PC-3 (cell line): ENCODE data around the gene CACNA1E. TPM values are rescaled to one million over a fixed set of nuclear protein-coding genes. Genes with fewer than 3 reads are reported as not detected.

Experiments used
- ATAC-seq: fragments of 200-7000 bp; cut with Tn5 transposase; 2 replicates; pipeline ENCODE4 v1.9.1; 2020; ENCODE audit warnings: mild to moderate bottlenecking, moderate library complexity
- BruUV-seq: library from RNA; stranded (reverse); fragments of 400-500 nt; replicated peaks from 2 replicates; lab custom pipeline; 2021; lab: Mats Ljungman, UMichigan
- CTCF ChIA-PET: fragments of 300-600 bp; sonication (Branson Sonifier 250); formaldehyde crosslinking; loops from one replicate; lab custom pipeline; 2022; ENCODE audit warnings: antibody characterized with exemption; lab: Charles Lee
- POLR2A ChIA-PET: fragments of 300-600 bp; sonication (Branson Sonifier 250); formaldehyde crosslinking; loops from one replicate; lab custom pipeline; 2022; ENCODE audit warnings: antibody characterized with exemption; ENCODE audit not compliant: unreplicated experiment; lab: Charles Lee
- DNase-seq: peaks from one replicate; pipeline ENCODE4 v3.0.0-alpha.2; 2015
- H2AFZ ChIP-seq: fragments of 300-600 bp; sonication (generic); 2 replicates; pipeline ENCODE4 v1.6.0; 2016; ENCODE audit warnings: antibody characterized with exemption, low read length
- H3F3A ChIP-seq: fragments of 300-600 bp; sonication (generic); one replicate; pipeline ENCODE4 v1.6.0; 2017; ENCODE audit warnings: antibody characterized with exemption, low read length, control low read depth, mild to moderate bottlenecking; ENCODE audit not compliant: unreplicated experiment
- H3K27ac ChIP-seq: fragments of 300-600 bp; sonication (generic); 2 replicates; pipeline ENCODE4 v1.5.1; 2016; ENCODE audit warnings: mild to moderate bottlenecking, low read length
- H3K27me3 ChIP-seq: fragments of 300-600 bp; sonication (generic); 2 replicates; pipeline ENCODE4 v1.6.1; 2016; ENCODE audit warnings: low read length, mixed read lengths
- H3K36me3 ChIP-seq: fragments of 300-600 bp; sonication (generic); 2 replicates; pipeline ENCODE4 v1.6.1; 2016; ENCODE audit warnings: low read depth, mixed run types, low read length, mixed read lengths
- H3K4me1 ChIP-seq: fragments of 300-600 bp; sonication (generic); 2 replicates; pipeline ENCODE4 v1.5.1; 2016; ENCODE audit warnings: low read length; ENCODE audit not compliant: insufficient read depth
- H3K4me2 ChIP-seq: fragments of 300-600 bp; sonication (generic); 2 replicates; pipeline ENCODE4 v1.6.0; 2016; ENCODE audit warnings: low read length
- H3K4me3 ChIP-seq: fragments of 300-600 bp; sonication (generic); 2 replicates; pipeline ENCODE4 v1.5.1; 2016; ENCODE audit warnings: mild to moderate bottlenecking, low read length, mixed read lengths
- H3K79me2 ChIP-seq: fragments of 300-600 bp; sonication (generic); 2 replicates; pipeline ENCODE4 v1.6.1; 2017; ENCODE audit warnings: low read length, mixed read lengths
- H3K9ac ChIP-seq: fragments of 300-600 bp; sonication (generic); 2 replicates; pipeline ENCODE4 v1.6.0; 2016; ENCODE audit warnings: mild to moderate bottlenecking, low read length
- H3K9me2 ChIP-seq: fragments of 300-600 bp; sonication (generic); replicated peaks from 2 replicates; pipeline ENCODE4 v1.6.1; 2016; ENCODE audit warnings: mixed run types, low read length, mixed read lengths
- H3K9me3 ChIP-seq: fragments of 300-600 bp; sonication (generic); 2 replicates; pipeline ENCODE4 v1.6.1; 2016; ENCODE audit warnings: low read length, mixed read lengths
- H4K20me1 ChIP-seq: fragments of 300-600 bp; sonication (generic); 2 replicates; pipeline ENCODE4 v1.6.1; 2016; ENCODE audit warnings: low read length, mixed read lengths
- CTCF ChIP-seq: fragments of 300-600 bp; sonication (generic); conservative IDR thresholded peaks from 2 replicates; pipeline ENCODE4 v1.5.1; 2017; ENCODE audit warnings: antibody characterized with exemption, low read depth, mild to moderate bottlenecking, low read length
- EZH2 ChIP-seq: fragments of 300-600 bp; sonication (generic); IDR thresholded peaks from one replicate; pipeline ENCODE4 v1.6.1; 2017; ENCODE audit warnings: antibody characterized with exemption, mild to moderate bottlenecking, low read length; ENCODE audit not compliant: unreplicated experiment
- EZH2phosphoT487 ChIP-seq: fragments of 300-600 bp; sonication (generic); IDR thresholded peaks from 2 replicates; pipeline ENCODE4 v1.6.1; 2018; ENCODE audit warnings: mild to moderate bottlenecking, antibody characterized with exemption, low read length, borderline replicate concordance
- intact Hi-C: fragments of 100-400 bp; cut with micrococcal nuclease; formaldehyde crosslinking; loops from 2 replicates; pipeline ENCODE4 v1.9.0; 2023
- total RNA-seq: library from RNA; depleted of rRNA; stranded (reverse); fragments of >200 nt; gene quantifications from 2 replicates; pipeline ENCODE4 v1.2.3, GENCODE V29; 2014

Gene CACNA1E
- total RNA-seq, 1 experiment from 2014 or later, result not detected

DNA sequence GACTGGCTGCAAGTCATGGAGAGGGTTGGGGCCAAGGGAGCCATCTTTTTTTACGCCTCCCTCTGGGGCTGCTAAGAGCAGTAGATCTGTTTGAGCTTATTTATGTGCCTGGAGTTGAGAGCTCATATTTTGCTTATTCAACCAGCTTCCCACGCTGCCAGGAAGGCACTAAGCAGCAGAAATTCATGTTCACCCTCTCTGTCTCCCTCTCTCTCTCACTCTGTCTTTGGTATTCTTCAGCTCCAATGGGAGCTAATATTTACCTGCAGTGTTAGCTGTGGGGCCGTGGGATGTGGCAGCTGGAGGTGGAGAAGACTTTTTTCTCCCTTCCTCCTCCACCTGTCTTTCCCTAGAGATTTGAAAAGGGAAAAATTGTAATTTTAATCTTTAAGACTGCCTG is 26.8 kb upstream of the CACNA1E start:
- no peak overlapping the region for H3K4me2 ChIP-seq
- H4K20me1 ChIP-seq, result no peaks in the 10 kb centered on the region
- no peaks in the 10 kb centered on the region for H3K4me1 ChIP-seq
- BruUV-seq, result no TSS peak
- peaks cover 5% of the 10 kb centered on the region; the same call in 1 of the 2 replicates for H3K27me3 ChIP-seq
- H2AFZ ChIP-seq, result no peak overlapping the region
- intact Hi-C loops, result no loop called here
- no peak for DNase-seq
- CTCF ChIA-PET, result no interaction called here
- no peaks in the 10 kb centered on the region for H3K9me3 ChIP-seq
- TF ChIP-seq EZH2phosphoT487, result no peak
- no peak for TF ChIP-seq CTCF
- no peak for TF ChIP-seq EZH2
- ATAC-seq, result no peak
- H3K4me3 ChIP-seq, result no peak overlapping the region
- no peaks in the 10 kb centered on the region for H3K79me2 ChIP-seq
- H3K27ac ChIP-seq, result no peak overlapping the region
- H3K9me2 ChIP-seq, result no peaks in the 10 kb centered on the region
- POLR2A ChIA-PET, result no interaction called here
- no peaks in the 10 kb centered on the region for H3F3A ChIP-seq
- no peaks in the 10 kb centered on the region for H3K36me3 ChIP-seq
- H3K9ac ChIP-seq, result no peak overlapping the region

- ATAC-seq (no peak), DNase-seq (no peak)
- Histone ChIP-seq H3K9me3 (no peaks in the 10 kb centered on the region), H3K79me2 (no peaks in the 10 kb centered on the region), H2AFZ (no peak overlapping the region), H3K4me2 (no peak overlapping the region), H3F3A (no peaks in the 10 kb centered on the region), H3K36me3 (no peaks in the 10 kb centered on the region), H3K9me2 (no peaks in the 10 kb centered on the region), H3K27ac (no peak overlapping the region), H3K9ac (no peak overlapping the region), H3K27me3 (peaks cover 5% of the 10 kb centered on the region; the same call in 1 of the 2 replicates), H4K20me1 (no peaks in the 10 kb centered on the region), H3K4me3 (no peak overlapping the region), H3K4me1 (no peaks in the 10 kb centered on the region)
- no peak for TF ChIP-seq EZH2
- TF ChIP-seq EZH2phosphoT487, result no peak
- TF ChIP-seq CTCF, result no peak
- intact Hi-C loops, result no loop called here
- ChIA-PET CTCF (interaction anchor here (0.7 kb wide), 1 partner anchor 623 kb away, joined by 3 read pairs; no protein-coding TSS in a partner anchor), POLR2A (no interaction called here)
- no TSS peak for BruUV-seq
Measured at GRCh38 chr1:181458419-181458818, 24.9 kb upstream of the CACNA1E start.

DNA sequence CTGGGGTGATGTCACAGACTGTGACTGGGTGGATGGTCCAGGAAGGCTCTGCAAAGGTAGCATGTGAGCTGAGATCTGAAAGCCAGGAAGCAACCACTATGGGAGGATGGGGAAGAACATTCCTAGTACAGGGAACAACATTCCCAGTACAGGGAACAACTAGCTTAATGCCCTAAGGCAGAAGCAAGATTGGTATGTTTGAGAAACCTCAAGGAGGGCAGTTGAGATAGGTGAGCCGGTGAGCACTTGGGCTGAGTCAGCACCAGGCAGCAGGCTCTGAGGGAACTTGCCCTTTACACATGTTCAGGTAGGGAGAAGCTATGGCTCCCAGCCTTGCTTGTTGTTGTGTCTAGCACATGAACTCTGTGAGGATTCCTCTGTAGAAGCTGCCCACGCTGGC is 24.2 kb upstream of the CACNA1E start:
- peaks cover 5% of the 10 kb centered on the region; the same call in 1 of the 2 replicates for H3K27me3 ChIP-seq
- H3K9ac ChIP-seq, result no peak overlapping the region
- H3K36me3 ChIP-seq, result no peaks in the 10 kb centered on the region
- no peak overlapping the region for H3K4me2 ChIP-seq
- intact Hi-C loops, result no loop called here
- no peaks in the 10 kb centered on the region for H3K9me3 ChIP-seq
- DNase-seq, result no peak
- no TSS peak for BruUV-seq
- H3K4me1 ChIP-seq, result no peaks in the 10 kb centered on the region
- ChIA-PET POLR2A (no interaction called here), CTCF (interaction anchor here (0.7 kb wide), 1 partner anchor 622 kb away, joined by 3 read pairs; no protein-coding TSS in a partner anchor)
- H3K27ac ChIP-seq, result no peak overlapping the region
- no peaks in the 10 kb centered on the region for H4K20me1 ChIP-seq
- no peak for ATAC-seq
- no peaks in the 10 kb centered on the region for H3F3A ChIP-seq
- H2AFZ ChIP-seq, result no peak overlapping the region
- TF ChIP-seq EZH2phosphoT487 (no peak), EZH2 (no peak), CTCF (no peak)
- no peaks in the 10 kb centered on the region for H3K79me2 ChIP-seq
- H3K9me2 ChIP-seq, result no peaks in the 10 kb centered on the region
- no peak overlapping the region for H3K4me3 ChIP-seq
